Measurements from ENCODE around the gene RIIAD1.

RIIAD1 gene

DNA sequence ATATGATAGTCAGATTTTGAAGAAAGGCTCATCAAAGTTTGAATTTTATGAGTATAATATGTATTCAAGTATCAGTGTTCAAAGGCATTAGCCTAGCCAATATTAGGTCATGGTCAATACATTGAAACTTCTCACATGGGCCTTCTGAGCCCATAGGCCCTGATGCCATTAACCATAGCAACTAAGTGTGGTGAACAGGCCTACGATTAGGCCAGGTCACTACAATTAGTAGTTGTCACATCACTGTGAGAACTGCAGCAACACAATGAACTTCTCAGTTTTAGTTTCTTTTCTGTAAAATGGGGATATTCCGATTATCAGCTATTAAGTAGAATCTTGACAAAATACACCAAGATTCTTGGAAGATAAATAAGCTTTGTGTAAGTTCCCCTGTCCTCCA is 34.8 kb upstream of the RIIAD1 start:
- no peak for DNase-seq (ENCODE audit: insufficient read length, low spot score)
- TF ChIP-seq, protein P1, sequence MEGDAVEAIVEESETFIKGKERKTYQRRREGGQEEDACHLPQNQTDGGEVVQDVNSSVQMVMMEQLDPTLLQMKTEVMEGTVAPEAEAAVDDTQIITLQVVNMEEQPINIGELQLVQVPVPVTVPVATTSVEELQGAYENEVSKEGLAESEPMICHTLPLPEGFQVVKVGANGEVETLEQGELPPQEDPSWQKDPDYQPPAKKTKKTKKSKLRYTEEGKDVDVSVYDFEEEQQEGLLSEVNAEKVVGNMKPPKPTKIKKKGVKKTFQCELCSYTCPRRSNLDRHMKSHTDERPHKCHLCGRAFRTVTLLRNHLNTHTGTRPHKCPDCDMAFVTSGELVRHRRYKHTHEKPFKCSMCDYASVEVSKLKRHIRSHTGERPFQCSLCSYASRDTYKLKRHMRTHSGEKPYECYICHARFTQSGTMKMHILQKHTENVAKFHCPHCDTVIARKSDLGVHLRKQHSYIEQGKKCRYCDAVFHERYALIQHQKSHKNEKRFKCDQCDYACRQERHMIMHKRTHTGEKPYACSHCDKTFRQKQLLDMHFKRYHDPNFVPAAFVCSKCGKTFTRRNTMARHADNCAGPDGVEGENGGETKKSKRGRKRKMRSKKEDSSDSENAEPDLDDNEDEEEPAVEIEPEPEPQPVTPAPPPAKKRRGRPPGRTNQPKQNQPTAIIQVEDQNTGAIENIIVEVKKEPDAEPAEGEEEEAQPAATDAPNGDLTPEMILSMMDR (IDR thresholded peaks at IDR 0.05; ENCODE audit: insufficient read depth, missing control alignments): no peak
- FAIRE-seq: no peak

- TF ChIP-seq, protein P1 (IDR thresholded peaks at IDR 0.05; ENCODE audit: insufficient read depth, missing control alignments): no peak
- DNase-seq (ENCODE audit: insufficient read length, low spot score): no peak
- no peak for FAIRE-seq
Measured at GRCh38 chr1:151689494-151689893, 31.8 kb upstream of the RIIAD1 start.

GRCh38 chr1:151692226-151692625 is 29.1 kb upstream of the RIIAD1 start:
- DNase-seq (ENCODE audit: insufficient read length, low spot score): no peak
- TF ChIP-seq, protein P1 (IDR thresholded peaks at IDR 0.05; ENCODE audit: insufficient read depth, missing control alignments): no peak
- FAIRE-seq: no peak

GRCh38 chr1:151693057-151693651 is 28.2 kb upstream of the RIIAD1 start:
- TF ChIP-seq, protein P1 (IDR thresholded peaks at IDR 0.05; ENCODE audit: insufficient read depth, missing control alignments): peak; percentile 97
- FAIRE-seq: peak; percentile 61
- no peak for DNase-seq (ENCODE audit: insufficient read length, low spot score)

DNA sequence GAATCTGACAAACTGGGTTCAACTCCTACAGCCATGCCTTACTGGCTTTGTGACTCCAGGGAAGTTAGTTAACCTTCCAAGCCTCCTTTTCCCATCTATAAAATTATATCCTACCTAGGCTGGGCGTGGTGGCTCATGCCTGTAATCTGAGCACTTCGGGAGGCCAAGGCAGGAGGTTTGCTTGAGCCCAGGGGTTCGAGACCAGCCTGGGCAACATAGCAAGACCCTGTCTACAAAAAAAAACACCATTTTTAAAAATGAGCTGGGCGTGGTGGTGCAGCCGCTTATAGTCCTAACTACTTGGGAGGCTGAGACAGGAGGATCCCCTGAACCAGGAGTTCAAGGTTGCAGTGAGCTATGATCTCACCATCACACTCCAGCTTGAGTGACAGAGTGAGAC is 19.8 kb upstream of the RIIAD1 start:
- FAIRE-seq (no peak), DNase-seq (ENCODE audit: insufficient read length, low spot score) (no peak)
- TF ChIP-seq, protein P1 (IDR thresholded peaks at IDR 0.05; ENCODE audit: insufficient read depth, missing control alignments): no peak

DNA sequence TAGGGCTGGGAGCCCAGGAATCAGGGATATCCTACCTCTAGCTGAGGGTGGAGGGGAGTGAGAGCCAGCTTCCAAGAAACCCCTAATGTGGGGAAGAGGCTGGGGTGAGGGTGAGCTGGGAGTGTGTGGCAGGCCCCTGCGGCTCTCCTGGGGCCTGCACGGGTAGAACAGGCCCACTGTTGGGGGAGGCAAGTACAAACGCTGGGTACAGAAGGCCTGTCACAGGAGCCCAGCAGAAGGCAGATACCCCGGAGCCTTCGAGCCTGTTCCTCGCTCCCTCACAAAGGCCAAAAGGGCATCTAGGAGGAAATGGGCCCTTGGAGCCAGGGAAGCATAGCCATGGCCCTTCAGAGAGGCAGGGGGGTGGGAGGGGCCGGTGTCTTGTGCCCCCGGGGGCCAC is 18.4 kb upstream of the RIIAD1 start:
- FAIRE-seq (no peak), DNase-seq (ENCODE audit: insufficient read length, low spot score) (no peak)
- TF ChIP-seq, protein P1 (IDR thresholded peaks at IDR 0.05; ENCODE audit: insufficient read depth, missing control alignments): no peak

DNA sequence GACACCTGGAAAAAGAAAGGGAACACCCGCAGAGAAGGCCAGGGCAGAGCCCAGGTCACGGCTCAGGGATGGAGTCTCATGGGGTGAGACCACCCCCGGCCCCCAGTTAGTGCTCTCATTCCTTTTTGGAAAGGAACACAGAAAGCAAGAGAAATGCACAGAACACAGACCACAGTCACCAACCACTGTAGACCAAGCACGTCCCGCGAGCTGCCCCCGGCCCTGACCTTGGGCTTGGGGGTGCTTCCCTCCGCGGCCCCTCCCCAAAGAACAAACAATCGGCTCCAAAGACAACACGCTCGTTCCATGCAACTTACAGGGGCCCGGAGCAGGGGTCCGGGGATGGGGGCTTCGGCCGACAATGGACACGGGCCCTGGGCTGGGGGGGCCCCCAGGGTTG is 17.5 kb upstream of the RIIAD1 start:
- DNase-seq (ENCODE audit: insufficient read length, low spot score) (no peak), FAIRE-seq (no peak)
- TF ChIP-seq, protein P1 (IDR thresholded peaks at IDR 0.05; ENCODE audit: insufficient read depth, missing control alignments): no peak
